C4-2B (cell line): ENCODE measurements around the gene TMTC1.

Source experiments
- H3K27ac ChIP-seq: fragments of 450-650 bp; 2 replicates; pipeline ENCODE4 v1.5.1; 2017
- CTCF ChIP-seq: fragments of 450-650 bp; conservative IDR thresholded peaks from 2 replicates; pipeline ENCODE4 v1.5.1; 2017; ENCODE audit warnings: mild to moderate bottlenecking
- ZFX ChIP-seq: fragments of 450-650 bp; IDR thresholded peaks from 2 replicates; pipeline ENCODE4 v1.6.1; 2017

The TMTC1 gene

GRCh38 chr12:29691161-29691854 lies 92.4 kb downstream of the TMTC1 start:
- no peak overlapping the region for H3K27ac ChIP-seq
- TF ChIP-seq ZFX (no peak), CTCF (no peak)

- H3K27ac ChIP-seq = no peak overlapping the region
- TF ChIP-seq ZFX = no peak
- no peak for TF ChIP-seq CTCF
These were observed 93.0 kb downstream of the TMTC1 start for GRCh38 chr12:29690728-29691127.

- TF ChIP-seq CTCF (no peak), ZFX (no peak)
- H3K27ac ChIP-seq = no peak overlapping the region
These were observed 94.8 kb downstream of the TMTC1 start for GRCh38 chr12:29688914-29689313.

- TF ChIP-seq CTCF = no peak
- TF ChIP-seq ZFX = no peak
- no peak overlapping the region for H3K27ac ChIP-seq
These were observed 101.7 kb downstream of the TMTC1 start for GRCh38 chr12:29682088-29682487.

- TF ChIP-seq ZFX (no peak), CTCF (no peak)
- no peak overlapping the region for H3K27ac ChIP-seq
These were observed 102.4 kb downstream of the TMTC1 start for GRCh38 chr12:29681370-29681769.

GRCh38 chr12:29676676-29677075 lies 107.1 kb downstream of the TMTC1 start:
- no peak for TF ChIP-seq CTCF
- no peak overlapping the region for H3K27ac ChIP-seq

GRCh38 chr12:29674463-29674862 lies 109.3 kb downstream of the TMTC1 start:
- TF ChIP-seq CTCF = no peak
- no peak for TF ChIP-seq ZFX
- H3K27ac ChIP-seq = no peak overlapping the region
